SK-N-MC (cell line): Measurements from ENCODE around the gene NLRX1.
"Not testable (repeated sequence)": the region's sequence is repeated elsewhere in the genome, so short reads cannot be mapped to it uniquely, and the experiment has no call there.

ENCODE experiments used
- EZH2 ChIP-seq: fragments of 200-600 bp; sonication (generic); IDR thresholded peaks from one replicate; pipeline ENCODE4 v1.6.1; 2017; ENCODE audit warnings: antibody characterized with exemption
- POLR2AphosphoS5 ChIP-seq: IDR thresholded peaks from 2 replicates; pipeline ENCODE4 v1.6.1; 2012; ENCODE audit warnings: mild to moderate bottlenecking, low read depth, low read length, borderline replicate concordance

DNA sequence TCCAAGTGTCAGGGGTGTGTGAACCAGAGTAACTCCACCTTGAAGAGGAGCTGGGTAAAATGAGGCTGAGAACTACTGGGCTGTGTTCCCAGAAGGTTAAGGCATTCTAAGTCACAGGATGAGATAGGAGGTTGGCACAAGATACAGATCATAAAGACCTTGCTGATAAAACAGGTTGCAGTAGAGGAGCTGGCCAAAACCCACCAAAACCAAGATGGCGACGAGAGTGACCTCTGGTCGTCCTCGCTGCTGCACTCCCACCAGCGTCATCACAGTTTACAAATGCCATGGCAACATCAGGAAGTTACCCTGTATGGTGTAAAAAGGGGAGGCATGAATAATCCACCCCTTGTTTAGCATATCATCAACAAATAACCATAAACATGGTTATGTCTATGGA lies 32.7 kb downstream of the NLRX1 start:
- TF ChIP-seq POLR2AphosphoS5, EZH2: not testable (repeated sequence)
